Stimulated activated CD8-positive, alpha-beta memory T cell treated with anti-CD3 and anti-CD28 coated beads, Interleukin-2, amount 100 ng/mL, for 48 hours (primary cell): Measurements from ENCODE around the gene PSORS1C1.

ENCODE experiments used
- DNase-seq, 2 donors: peaks; one replicate each; pipeline ENCODE4 v3.0.0-alpha.2; 2020; ENCODE audit warnings: low read depth in 2 of 2

PSORS1C1 gene

DNA sequence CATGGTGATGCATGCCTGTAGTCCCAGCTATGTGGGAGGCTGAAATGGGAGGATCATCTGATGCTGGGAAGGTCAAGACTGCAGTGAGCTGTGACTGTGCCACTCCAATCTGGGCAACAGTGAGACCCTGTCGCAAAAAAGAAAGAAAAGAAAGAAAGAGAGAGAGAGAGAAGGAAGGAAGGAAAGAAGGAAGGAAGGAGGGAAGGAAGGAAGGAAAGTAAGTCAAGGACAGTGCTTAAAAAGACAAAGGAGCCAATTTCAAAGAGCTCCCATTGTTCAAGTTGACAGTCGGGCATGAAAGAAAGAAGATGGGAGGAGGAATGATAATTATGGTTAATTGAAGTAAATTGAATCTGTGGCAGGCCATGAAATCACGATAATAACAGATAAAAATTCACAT lies 18.4 kb upstream of the PSORS1C1 start:
- DNase-seq, result no peak

GRCh38 chr6:31096656-31097055 lies 17.9 kb upstream of the PSORS1C1 start:
- DNase-seq, result no peak

GRCh38 chr6:31098449-31098938 lies 16.1 kb upstream of the PSORS1C1 start:
- no peak for DNase-seq

GRCh38 chr6:31103136-31103535 lies 11.5 kb upstream of the PSORS1C1 start:
- no peak for DNase-seq

DNA sequence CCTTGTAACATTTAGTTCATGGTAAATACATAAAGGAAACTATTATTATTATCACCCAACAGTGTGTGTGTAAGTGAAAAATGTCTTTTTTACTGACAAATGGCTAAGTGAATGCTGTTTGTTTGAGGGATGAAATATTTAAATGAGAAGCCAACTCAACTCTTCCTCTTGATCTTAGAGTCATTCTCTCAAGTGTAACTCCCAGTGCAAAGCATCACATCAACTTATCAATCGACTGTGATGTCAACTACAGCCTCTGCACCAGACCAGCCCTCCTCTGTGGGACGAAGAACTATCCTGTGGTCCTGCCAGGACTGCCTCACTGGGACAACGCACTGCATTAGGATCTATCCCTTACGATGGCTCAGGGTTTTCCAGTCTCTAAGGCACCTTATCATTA lies 7.5 kb upstream of the PSORS1C1 start:
- no peak for DNase-seq

- DNase-seq, result no peak
These were observed 3.6 kb upstream of the PSORS1C1 start for GRCh38 chr6:31110825-31111582.

GRCh38 chr6:31111712-31112111 lies 2.9 kb upstream of the PSORS1C1 start:
- no peak for DNase-seq

DNA sequence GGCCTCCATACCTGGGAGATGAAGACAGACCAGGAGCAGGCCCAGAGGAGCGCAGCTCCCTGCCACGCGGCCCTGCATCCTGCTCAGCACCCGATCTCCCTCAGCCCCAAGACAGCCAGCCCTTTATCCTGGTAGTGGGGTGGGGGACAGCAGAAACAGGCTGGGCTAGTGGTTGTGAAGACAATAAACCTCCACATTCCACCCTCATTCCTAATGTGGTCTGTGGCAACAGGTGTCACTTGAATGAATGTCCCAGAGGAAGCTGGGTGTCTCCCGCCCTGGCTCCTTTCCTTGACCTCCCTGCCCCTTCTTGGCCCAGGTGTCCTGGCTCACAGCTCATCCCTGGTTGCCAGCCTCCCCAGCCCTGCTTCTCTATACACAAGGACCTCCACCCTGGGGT lies 2.1 kb upstream of the PSORS1C1 start, which contains the start of gene C6orf15:
Gene C6orf15, minus strand, starts transcription at position 98 of the 400 bp plus-strand sequence. Its CDS starts 20 bp downstream, at position 78.
- no peak for DNase-seq

DNA sequence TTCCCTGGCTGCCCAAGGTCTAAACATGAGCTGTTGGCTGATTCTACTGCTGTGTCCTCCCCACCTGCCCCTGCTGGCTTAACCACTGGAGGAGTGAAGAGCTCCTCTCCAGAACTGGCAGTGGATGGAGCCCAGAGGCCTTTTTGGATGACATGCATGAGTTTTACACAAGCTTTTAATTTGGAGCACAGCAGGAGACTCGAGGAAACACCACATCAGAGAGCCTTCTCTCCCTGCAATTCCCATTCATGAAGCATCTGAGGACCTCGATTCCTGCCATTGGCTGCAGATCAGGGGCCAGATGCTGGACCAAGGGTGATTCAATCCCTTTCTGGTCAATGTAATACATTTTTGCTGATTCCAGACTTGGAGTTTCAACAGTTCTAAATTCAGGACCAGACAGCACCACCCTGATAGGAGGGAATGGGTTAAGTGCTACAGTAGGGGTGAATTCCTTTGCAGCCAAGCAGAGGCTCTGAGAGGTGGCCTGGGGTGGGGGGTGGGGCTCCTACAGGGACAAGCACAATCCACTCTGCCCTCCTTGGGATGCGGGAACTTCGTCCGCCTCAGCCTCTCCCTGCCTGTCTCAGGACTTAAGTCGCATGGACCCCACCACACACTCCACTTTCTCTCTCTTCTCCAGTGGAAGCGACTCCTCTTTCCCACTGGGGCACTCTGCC lies 599 bp upstream of the PSORS1C1 start:
- DNase-seq, result no peak

GRCh38 chr6:31114970-31115849 lies 610 bp downstream of the PSORS1C1 start:
- no peak for DNase-seq

DNA sequence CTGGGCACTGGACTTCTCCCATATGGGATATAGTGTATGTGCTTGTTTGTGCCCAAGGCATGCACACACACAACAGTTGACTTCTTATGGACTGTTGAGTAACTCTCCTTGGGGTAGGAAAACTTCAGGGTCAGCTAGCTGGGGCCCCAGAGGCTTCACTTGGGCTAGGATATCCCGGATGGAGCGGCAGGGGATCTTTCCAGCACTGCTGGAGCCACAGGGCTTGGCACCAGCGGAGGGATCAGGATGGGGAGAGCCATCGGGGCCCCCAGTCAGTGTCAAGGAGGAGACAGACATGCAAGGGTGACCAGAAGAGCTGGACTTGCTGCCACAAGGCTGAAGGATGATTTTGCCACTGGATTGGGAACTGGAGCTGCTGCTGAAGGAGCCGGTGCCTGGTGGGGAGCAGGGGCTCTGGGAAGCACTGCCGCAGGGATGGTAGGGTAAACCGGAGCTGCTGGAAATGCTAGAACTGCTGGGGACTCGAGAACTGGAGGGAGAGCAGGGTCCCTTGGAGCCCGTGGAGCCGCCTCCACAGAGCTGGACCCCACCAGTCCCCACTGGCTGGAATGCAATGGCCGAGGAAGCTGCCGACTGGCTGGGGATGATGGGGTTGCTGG lies 1.5 kb downstream of the PSORS1C1 start:
- no peak for DNase-seq

GRCh38 chr6:31116661-31117385 lies 2.2 kb downstream of the PSORS1C1 start:
- no peak for DNase-seq

- no peak for DNase-seq
These were observed 3.6 kb downstream of the PSORS1C1 start for GRCh38 chr6:31118178-31118577.

DNA sequence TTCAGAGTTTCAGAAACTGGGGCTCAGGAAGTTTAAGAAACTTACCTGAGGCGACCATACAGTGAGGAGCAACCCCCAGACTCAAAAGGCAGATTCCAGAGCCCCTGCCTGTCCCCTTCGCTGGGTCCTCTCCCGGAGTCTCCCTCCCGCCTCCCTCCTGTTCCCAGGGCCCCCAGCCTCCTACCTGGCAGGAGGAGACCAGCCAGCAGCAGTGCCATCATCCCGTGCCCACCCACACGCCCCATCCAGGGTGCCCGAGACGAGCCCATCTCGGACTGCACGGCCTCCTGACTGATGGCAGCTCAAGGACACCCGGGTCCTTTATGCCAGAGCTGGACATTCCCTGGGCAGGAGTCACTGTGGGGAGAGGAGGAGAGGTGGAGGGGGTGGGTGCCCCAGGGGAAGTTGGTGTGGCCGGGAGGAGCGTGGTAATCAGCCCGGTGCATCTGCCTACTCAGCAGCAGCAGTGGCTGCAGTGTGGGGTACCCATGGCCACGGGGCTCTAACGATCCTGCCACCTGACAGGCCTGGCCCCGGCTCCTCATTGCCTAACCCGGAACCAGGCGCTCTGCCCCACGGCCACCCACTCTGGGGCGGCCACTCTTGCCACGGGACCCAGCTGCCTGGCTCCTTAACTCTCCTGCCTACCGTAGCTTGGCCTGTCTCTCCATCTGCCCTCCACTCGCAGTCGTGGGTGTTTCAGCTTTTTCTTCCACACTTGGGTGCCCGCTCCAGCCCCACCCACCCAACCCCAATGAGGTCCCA lies 5.7 kb downstream of the PSORS1C1 start, which contains the start of gene CDSN:
Gene CDSN, minus strand, starts transcription at position 296 of the 765 bp plus-strand sequence. Its CDS starts 27 bp downstream, at position 269.
- no peak for DNase-seq

- DNase-seq, result no peak
These were observed 6.7 kb downstream of the PSORS1C1 start for GRCh38 chr6:31121131-31121790.

DNA sequence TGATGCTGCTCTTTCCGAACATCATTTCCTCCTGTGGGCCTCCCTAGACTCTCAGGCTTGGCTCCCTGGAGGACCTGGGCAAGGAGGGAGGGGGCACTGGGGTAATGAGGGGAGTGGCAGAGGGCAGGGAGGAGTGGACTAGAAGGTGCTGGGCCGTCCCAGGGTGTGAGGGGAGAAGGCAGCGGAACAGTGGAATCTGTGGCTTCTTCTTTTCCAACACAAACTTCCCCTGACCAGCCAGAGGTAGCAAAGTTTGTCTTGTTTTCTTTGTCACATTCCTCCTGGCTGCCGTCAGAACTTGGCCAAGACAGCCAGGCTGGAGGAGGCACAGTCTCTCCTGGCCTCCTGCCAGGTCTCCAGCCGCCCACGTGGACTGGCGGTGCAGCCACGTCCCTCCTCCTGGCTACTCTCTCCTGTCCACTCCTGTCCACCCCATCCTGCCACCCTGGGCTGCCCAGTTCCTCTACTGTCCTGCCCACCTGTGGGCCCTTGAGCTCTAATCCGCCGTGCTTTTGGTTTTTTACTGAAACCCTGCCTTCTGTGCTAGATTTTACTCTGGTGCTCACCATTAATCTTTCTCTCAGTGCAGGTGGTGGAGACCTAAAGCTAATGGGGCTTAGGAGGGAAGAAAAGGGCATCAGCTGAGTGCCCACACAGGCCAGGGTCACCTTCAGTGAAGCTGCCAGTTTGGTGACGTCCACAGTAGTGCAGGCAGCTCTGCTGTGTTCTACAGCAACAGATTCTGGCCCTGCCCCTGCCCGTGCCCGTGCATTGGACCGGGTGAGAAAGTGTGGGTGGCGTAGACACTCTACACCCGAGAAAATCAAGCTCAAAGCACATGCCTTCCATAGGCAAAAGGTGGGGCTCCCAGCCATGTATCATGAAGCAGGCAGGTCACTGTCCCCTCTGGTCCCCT lies 8.4 kb downstream of the PSORS1C1 start:
- no peak for DNase-seq

DNA sequence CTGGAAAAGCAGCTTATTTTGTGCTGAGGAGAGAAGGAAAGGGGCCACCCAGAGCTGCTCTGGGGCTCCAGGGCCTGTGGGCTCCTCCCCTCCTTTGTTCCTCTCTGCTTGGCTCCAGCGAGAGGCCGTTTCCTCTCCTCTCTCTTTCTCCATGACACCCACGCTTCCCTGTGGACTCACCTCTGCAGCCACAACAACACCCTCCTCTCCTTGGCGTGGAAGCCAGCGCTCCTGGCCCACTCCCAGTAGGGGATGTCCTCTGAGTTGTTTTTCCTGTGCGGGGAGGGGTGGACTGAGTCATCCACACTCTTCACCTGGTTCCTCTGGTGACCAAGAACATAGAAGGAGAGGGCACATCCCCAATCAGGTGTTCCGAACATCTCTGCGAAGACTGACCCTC lies 10.6 kb downstream of the PSORS1C1 start:
- DNase-seq, result no peak

DNA sequence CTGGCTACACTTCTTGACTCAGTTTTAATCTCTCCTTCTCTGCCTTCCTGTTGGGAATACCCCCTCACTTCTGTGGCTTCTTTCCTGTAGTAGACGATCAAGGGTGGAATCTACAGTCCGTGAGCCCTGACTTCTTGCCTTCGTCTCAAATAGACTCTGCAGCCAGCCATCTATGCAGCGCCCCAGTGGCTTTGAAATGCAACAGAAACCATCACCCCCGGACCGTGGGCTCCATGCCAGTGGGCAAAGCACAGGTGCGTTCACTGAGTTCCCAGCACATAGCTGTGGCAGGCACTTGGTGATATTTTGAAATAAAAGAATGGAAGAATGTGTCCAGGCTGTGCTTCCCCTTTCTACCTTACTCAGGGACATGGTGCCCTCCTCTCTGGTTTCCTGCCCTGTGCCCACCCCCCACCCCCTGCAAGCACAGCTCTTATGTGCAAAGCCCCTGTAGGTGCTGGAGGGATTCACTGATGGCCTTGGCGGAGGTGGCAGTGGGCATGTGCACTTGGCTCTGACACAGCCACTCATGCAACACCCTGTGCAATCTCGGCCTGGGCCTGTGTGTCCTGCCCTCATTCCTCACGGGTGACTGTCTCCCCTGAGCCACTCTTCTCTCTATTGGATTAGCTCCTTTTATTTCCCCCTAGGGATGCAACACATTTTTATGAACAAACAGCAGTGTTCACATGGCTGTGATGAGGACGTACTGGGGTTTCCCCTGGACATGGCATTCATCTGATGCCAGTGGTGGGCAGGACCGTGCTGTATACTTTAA lies 11.2 kb downstream of the PSORS1C1 start:
- DNase-seq, result no peak
